Progenitor cell of endocrine pancreas (in vitro differentiated cells): Measurements from ENCODE around the gene MYG1. TPM values are rescaled to one million over a fixed set of nuclear protein-coding genes. Genes with fewer than 3 reads are reported as not detected.

Source experiments
- DNase-seq: peaks from one replicate; pipeline ENCODE4 v3.0.0; 2021; ENCODE audit warnings: low spot score; ENCODE audit not compliant: unreplicated experiment
- H3K27ac Mint-ChIP-seq: 2 replicates; pipeline ENCODE4 v1.8.0; 2021; ENCODE audit warnings: mild to moderate bottlenecking, moderate library complexity, mixed read lengths
- H3K27me3 Mint-ChIP-seq: 2 replicates; pipeline ENCODE4 v1.8.0; 2021; ENCODE audit warnings: mixed read lengths
- H3K36me3 Mint-ChIP-seq: 2 replicates; pipeline ENCODE4 v1.8.0; 2022; ENCODE audit warnings: mixed read lengths; ENCODE audit not compliant: insufficient read depth
- H3K4me1 Mint-ChIP-seq: 2 replicates; pipeline ENCODE4 v1.8.0; 2021; ENCODE audit warnings: low read depth, mixed read lengths
- H3K4me3 Mint-ChIP-seq: 2 replicates; pipeline ENCODE4 v1.8.0; 2021; ENCODE audit warnings: low read depth, mild to moderate bottlenecking, moderate library complexity, mixed read lengths
- H3K9me3 Mint-ChIP-seq: 2 replicates; pipeline ENCODE4 v1.8.0; 2021; ENCODE audit warnings: low read depth, mixed read lengths
- CTCF ChIP-seq: fragments of 200-600 bp; sonication (generic); IDR thresholded peaks from one replicate; pipeline ENCODE4 v1.5.0; 2021; ENCODE audit warnings: antibody characterized with exemption, mild to moderate bottlenecking; ENCODE audit not compliant: unreplicated experiment
- long read RNA-seq: library from polyadenylated mRNA; unstranded; transcript quantifications from one replicate; pipeline ENCODE4 v2.0.0, GENCODE V29; 2020
- total RNA-seq: library from RNA; stranded (reverse); gene quantifications from 2 replicates; pipeline ENCODE4 v1.2.1, GENCODE V29; 2021

The MYG1 gene
- 58.9 and 60.7 TPM in 2 replicates for total RNA-seq
- long read RNA-seq, transcript C12orf10-201 (7 exons, 1,192 nt), result major isoform, 29 of 54 reads
- long read RNA-seq, partial matches to known transcripts, result 11 of 54 reads
- long read RNA-seq, other reads (novel, unspliced or antisense), result 6 of 54 reads

DNA sequence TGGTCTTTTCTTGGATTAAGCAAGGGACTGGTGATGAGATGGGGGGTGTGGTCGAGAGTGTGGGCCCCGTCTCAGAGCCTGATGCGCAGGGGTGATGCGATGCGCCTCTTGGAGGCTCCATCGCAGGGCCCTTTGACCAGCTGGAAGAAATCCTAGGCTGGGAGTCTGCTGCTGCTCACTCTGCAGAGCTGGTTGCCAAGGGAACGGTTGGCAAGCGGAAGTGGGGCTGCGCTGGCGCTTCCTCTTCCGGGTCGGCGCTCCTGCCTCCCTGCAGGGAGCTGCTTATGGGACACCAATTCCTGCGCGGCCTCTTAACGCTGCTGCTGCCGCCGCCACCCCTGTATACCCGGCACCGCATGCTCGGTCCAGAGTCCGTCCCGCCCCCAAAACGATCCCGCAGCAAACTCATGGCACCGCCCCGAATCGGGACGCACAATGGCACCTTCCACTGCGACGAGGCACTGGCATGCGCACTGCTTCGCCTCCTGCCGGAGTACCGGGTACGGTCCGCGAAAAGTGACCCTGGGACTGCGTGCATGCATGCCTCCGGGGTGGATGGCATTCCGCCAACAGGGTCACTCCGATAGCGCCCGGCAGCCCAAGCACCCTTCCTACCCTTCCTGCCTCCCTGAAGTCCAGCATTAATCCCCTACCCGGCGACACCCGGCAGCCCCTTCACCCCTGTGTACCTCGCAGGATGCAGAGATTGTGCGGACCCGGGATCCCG, at the start of gene MYG1:
Gene MYG1 (plus strand): TSS at position 242 of the 727 bp plus-strand sequence. CDS start 43 bp downstream, at position 285.
- Mint-ChIP-seq H3K36me3 (peaks cover 13% of the 10 kb centered on the region), H3K9me3 (no peaks in the 10 kb centered on the region), H3K27me3 (no peaks in the 10 kb centered on the region), H3K4me1 (peaks cover 30% of the 10 kb centered on the region), H3K27ac (peak within 1 kb of the TSS; percentile 95), H3K4me3 (peak within 1 kb of the TSS; percentile 98)
- peak; percentile 37 for TF ChIP-seq CTCF
- DNase-seq, result peak; percentile 51

GRCh38 chr12:53251477-53252348, 47.8 kb upstream of the MYG1 start:
- Mint-ChIP-seq H3K4me3 (peak overlapping the region; percentile 94), H3K27ac (peak overlapping the region; percentile 98), H3K4me1 (peaks cover 18% of the 10 kb centered on the region), H3K9me3 (no peaks in the 10 kb centered on the region), H3K27me3 (no peaks in the 10 kb centered on the region), H3K36me3 (no peaks in the 10 kb centered on the region)
- DNase-seq, result peak; percentile 73
- peak; percentile 51 for TF ChIP-seq CTCF

- H3K9me3 Mint-ChIP-seq, result no peaks in the 10 kb centered on the region
- no peaks in the 10 kb centered on the region for H3K36me3 Mint-ChIP-seq
- peak overlapping the region; percentile 94 for H3K4me3 Mint-ChIP-seq
- DNase-seq, result no peak
- H3K27me3 Mint-ChIP-seq, result no peaks in the 10 kb centered on the region
- no peak for TF ChIP-seq CTCF
- H3K27ac Mint-ChIP-seq, result peak overlapping the region; percentile 98
- peaks cover 18% of the 10 kb centered on the region for H3K4me1 Mint-ChIP-seq
These were observed 47.1 kb upstream of the MYG1 start for GRCh38 chr12:53252349-53252916.

- peaks cover 18% of the 10 kb centered on the region for H3K4me1 Mint-ChIP-seq
- peak overlapping the region; percentile 94 for H3K4me3 Mint-ChIP-seq
- no peaks in the 10 kb centered on the region for H3K36me3 Mint-ChIP-seq
- no peak for DNase-seq
- H3K27me3 Mint-ChIP-seq, result no peaks in the 10 kb centered on the region
- no peak for TF ChIP-seq CTCF
- H3K9me3 Mint-ChIP-seq, result no peaks in the 10 kb centered on the region
- H3K27ac Mint-ChIP-seq, result no peak overlapping the region
These were observed 46.2 kb upstream of the MYG1 start for GRCh38 chr12:53253298-53253697.
